NOMO-1 treated with dmso at 0.1 percent for 144 hours (cell line): ENCODE data around the gene PARD3B.

ENCODE experiments used
- DNase-seq: peaks from one replicate; lab custom pipeline; 2025; ENCODE audit not compliant: unreplicated experiment; lab: John Stamatoyannopoulos, UW

Gene PARD3B

DNA sequence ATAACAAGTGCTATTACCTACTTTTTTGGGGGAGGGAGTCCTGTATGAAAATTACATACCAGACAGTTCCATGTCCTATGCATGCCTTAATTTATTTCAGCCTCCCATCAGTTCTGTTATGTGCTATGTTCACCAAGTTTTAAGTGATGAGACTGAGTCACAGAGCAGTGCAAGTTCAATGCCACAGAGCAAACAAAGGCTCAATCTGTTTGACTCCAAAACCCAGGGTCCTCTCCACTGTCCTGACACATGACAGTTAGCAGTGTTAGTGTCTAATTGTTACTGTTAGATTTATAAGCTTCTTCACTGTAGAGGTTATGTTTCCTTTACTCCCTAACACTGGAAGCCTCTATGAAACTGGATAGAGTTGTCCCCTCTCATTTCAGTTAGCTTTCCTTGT, 498.0 kb downstream of the PARD3B start:
- DNase-seq: no peak

- DNase-seq: no peak
Observed at GRCh38 chr2:205045706-205046105, 500.4 kb downstream of the PARD3B start.

GRCh38 chr2:205047273-205047839, 502.1 kb downstream of the PARD3B start:
- no peak for DNase-seq

GRCh38 chr2:205051417-205051816, 506.1 kb downstream of the PARD3B start:
- no peak for DNase-seq

DNA sequence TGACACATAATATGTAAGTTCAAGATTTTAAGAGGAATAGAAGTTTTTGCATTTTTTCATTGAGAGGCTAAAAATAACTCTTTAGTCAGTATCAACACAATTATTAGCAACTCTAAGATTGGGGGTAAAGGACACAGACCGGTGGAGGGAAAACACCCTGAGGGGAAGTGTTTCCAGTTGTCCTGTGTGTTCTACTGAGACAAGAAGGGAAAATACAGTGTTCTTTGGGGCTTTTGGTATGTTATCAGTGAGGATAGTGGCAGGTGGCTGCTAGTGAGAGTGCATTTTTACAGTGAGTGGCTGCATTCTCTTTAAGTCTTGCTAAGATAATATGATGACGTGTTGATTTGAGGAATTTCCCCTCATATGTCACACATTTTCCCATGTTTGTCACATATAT, 507.5 kb downstream of the PARD3B start:
- DNase-seq: no peak

- no peak for DNase-seq
Observed at GRCh38 chr2:205053827-205054410, 508.6 kb downstream of the PARD3B start.

DNA sequence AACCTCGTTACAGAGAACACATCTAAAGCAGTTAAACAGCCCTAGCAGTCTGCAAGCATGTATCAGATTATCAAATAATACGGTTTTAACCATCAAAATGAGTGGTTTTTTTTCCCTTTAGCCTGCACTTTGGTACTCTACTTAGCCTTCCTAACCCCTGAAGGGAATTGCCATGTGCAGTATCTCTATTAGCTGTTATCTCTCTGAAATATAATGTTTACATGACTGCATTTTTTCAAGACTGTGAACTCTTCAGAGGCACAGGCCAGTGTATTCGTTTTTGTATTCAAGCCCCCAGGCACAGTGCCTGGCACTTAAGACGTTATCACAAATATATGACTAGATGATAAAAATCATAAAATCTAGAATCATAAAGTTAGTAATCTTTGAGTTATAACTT, 509.5 kb downstream of the PARD3B start:
- DNase-seq: no peak

DNA sequence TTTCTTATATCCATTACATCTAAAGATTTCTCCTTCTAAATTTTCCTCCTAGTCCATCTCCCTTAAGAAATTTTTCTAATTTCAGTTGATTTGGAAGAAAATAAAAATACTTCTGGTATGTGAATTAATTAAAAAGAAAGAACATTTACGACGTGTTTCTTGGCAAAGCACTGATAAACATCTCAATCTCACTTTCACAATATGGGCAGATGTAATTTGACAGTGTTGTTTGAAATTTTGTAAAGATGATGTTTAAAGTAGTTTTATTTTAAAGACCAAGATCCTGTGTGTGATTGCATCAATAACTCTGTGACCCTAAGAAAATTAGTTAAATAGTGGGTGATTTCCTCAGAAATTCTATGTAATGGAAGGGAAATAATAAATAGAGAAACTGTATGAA, 510.0 kb downstream of the PARD3B start:
- no peak for DNase-seq

- DNase-seq: no peak
Observed at GRCh38 chr2:205056151-205056561, 510.9 kb downstream of the PARD3B start.

DNA sequence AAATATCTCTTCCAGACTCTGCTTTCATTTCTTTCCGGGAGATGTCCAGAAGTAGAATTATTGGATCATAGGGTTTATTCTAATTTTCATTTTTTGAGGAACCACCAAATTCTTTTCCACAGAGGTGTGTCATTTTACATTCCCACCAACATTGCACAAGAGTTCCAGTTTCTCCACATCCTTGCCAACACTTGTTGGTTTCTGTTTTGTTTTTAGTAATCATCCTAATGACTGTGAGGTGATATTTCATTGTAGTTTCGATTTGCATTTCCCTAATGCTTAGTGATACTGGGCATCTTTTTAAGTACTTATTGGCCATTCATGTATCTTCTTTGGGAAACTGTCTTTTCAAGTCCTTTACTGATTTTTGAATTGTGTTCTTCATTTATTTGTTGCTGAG, 513.1 kb downstream of the PARD3B start:
- DNase-seq: no peak

DNA sequence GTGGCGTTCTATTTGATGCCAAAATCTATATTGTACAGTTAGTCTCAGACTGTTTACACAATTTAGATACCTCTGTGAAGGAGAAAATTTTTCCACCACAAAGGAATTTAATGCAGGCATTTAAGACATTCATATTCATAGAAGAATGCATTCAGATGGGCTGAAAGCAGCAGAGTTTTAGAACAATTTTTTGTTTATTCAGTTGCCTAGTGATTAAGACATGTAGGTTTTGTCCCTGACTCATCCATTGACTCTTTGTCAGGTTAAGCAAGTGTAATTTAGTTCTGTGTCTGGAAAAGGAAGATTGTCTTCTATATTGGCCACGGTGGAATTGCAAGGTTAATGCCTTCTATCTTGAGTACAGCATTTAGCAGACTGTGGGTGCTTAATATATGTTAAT, 515.0 kb downstream of the PARD3B start:
- no peak for DNase-seq

GRCh38 chr2:205066081-205066480, 520.8 kb downstream of the PARD3B start:
- no peak for DNase-seq

- no peak for DNase-seq
Observed at GRCh38 chr2:205069928-205070327, 524.7 kb downstream of the PARD3B start.

GRCh38 chr2:205070889-205071288, 525.6 kb downstream of the PARD3B start:
- DNase-seq: no peak

GRCh38 chr2:205073433-205074020, 528.3 kb downstream of the PARD3B start:
- DNase-seq: no peak

DNA sequence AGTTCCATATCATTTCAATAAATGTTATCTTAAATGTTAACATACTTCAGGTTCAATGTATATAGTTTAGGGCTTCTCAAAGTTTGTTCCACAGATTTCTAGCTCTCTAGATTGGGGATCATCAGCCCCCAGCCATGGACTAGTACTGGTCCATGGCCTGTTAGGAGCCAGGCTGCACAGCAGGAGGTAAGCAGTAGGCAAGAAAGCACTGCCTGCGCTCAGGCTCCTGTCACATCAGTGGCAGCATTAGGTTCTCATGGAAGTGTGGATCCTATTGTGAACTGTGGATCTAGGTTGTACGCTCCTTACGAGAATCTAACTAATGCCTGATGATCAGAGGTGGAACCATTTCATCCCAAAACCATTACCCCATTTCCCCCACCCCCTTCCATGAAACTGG, 531.1 kb downstream of the PARD3B start:
- DNase-seq: no peak

- no peak for DNase-seq
Observed at GRCh38 chr2:205077159-205077558, 531.9 kb downstream of the PARD3B start.

GRCh38 chr2:205078762-205079161, 533.5 kb downstream of the PARD3B start:
- no peak for DNase-seq

DNA sequence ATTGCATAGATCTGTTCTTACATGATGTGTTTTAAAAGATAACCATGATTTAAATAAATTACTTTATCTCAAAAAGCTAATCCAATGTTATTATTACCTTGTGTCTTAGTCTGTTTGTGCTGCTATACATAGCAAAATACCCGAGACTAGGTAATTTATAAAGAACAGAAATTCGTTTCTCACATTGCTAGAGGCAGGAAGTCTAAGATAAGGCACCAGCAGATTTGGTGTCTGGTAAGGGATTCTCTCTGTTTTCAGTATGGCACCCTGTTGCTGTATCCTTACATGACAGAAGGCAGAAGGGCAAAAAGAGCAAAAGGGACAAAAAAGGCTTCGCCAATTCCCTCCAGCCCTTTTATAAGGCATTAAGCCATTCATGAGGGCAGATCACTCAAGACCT, 533.9 kb downstream of the PARD3B start:
- DNase-seq: no peak

DNA sequence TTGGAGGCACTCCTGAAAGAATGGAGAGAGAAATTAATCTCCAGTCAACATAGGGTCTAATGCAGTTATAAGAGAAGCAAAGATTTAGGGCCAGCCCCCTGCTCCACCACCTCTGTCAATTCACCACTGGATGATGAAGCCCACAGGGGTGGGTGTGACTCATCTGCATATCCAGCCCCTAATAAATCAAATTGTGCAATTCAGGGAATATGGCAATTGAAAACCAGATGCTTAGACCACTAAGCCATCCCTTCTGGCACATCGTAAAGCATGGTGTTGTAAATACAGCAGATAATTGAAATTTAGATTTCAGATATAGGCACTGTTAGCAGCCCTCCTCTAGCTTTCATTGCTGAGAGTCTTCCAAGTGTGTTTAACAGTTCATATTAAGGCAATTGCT, 541.4 kb downstream of the PARD3B start:
- no peak for DNase-seq

DNA sequence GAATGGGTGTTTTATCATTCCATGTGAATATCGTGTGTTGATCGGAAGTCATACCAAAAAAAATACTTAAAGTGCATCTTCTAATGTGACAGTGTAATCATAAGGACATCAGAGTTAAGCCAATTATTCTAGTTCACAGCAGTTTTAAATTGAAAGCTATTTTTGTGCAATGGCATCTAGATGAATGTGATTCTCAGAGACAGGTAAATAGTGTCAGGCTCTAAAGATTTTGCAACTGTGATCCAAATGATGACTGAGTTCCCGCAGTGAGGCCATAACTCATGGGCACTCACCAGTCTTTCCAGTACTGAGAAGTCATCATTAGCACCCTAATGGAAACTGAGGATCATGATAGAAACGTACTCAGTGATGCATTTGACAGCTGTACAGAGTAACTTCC, 542.6 kb downstream of the PARD3B start:
- DNase-seq: no peak

GRCh38 chr2:205089958-205090357, 544.7 kb downstream of the PARD3B start:
- no peak for DNase-seq

DNA sequence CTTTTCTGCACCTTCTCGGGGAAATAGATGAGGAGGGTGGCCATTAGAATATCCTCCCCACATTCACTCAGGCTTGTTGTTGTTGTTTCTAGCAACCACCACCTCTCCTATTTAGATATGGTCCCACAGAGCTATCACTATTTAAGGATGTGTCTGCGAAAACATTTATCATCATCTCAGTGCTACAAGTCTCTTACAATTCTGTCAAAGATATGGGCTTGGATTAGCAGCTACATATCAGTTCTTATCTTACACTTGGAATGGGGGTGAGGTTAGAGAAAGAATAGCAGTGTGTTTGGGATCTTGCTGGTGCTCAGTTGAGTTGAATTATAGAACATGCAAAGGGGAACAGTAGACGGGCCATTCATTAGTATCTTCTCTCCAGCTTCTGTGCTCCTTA, 546.1 kb downstream of the PARD3B start:
- no peak for DNase-seq
